ENCODE measurements around the gene LZTR1. TPM values are rescaled to one million over a fixed set of nuclear protein-coding genes. Genes with fewer than 3 reads are reported as not detected.

LZTR1 gene
- total and polyA plus RNA-seq, 2 of the 4 experiments (the other 2 are of a cell fraction): 22.8 to 41.3 TPM

DNA sequence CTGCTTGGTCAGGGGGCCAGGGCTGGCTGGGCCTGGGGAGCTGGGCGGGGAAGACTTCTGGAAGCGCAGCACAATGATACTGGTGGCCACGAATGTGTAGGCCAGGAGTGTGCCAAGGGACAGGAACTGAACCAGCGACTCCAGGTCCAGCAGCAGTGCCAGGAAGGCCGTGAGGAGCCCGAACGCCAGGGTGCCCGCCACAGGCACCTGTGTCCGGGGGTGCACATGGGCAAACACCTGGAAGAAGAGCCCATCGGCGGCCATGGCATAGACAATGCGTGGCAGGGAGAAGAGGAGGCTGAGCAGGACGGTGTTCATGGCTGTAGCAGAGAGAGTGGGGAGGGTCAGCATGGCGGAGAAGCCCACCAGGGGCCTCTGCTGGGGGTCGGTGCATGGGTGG lies 47.9 kb downstream of the LZTR1 start:
- H4K91ac ChIP-seq (ENCODE audit: insufficient read depth, low read depth, low read length): no peak overlapping the region
- no peak for TF ChIP-seq CHD1 (IDR thresholded peaks at IDR 0.05; ENCODE audit: low read depth, low read length)
- TF ChIP-seq POLR2A (IDR thresholded peaks at IDR 0.05; ENCODE audit: low read depth, low read length): no peak
- no peak for TF ChIP-seq SMC3 (IDR thresholded peaks at IDR 0.05; ENCODE audit: low read depth, low read length)
- TF ChIP-seq RAD21 (IDR thresholded peaks at IDR 0.05; ENCODE audit: low read length): no peak
- TF ChIP-seq RFX5 (IDR thresholded peaks at IDR 0.05; ENCODE audit: low read depth, low read length): no peak
- TF ChIP-seq, protein P1, sequence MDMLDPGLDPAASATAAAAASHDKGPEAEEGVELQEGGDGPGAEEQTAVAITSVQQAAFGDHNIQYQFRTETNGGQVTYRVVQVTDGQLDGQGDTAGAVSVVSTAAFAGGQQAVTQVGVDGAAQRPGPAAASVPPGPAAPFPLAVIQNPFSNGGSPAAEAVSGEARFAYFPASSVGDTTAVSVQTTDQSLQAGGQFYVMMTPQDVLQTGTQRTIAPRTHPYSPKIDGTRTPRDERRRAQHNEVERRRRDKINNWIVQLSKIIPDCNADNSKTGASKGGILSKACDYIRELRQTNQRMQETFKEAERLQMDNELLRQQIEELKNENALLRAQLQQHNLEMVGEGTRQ (IDR thresholded peaks at IDR 0.05; ENCODE audit: low read depth, low read length): no peak
- H3K23ac ChIP-seq (ENCODE audit: low read depth, low read length): no peak overlapping the region
- no peak overlapping the region for H4K8ac ChIP-seq (ENCODE audit: low read depth in 2 of 2, low read length in 2 of 2)
- no peak overlapping the region for H3K18ac ChIP-seq (ENCODE audit: low read depth, low read length)
- no peak overlapping the region for H2BK15ac ChIP-seq (ENCODE audit: low read depth, low read length)
- H4K5ac ChIP-seq (ENCODE audit: low read depth, low read length): no peak overlapping the region
- H3K9me3 ChIP-seq (ENCODE audit: control insufficient read depth, insufficient read depth, low read length): no peaks in the 10 kb centered on the region
- POLR2A ChIA-PET (ENCODE audit: unreplicated experiment): no interaction called here
- H4K20me1 ChIP-seq (ENCODE audit: insufficient read depth, low read length): no peaks in the 10 kb centered on the region
- CTCF ChIA-PET: no interaction called here
- H3K9me1 ChIP-seq (ENCODE audit: insufficient read depth, low read length): no peaks in the 10 kb centered on the region
- ATAC-seq (ENCODE audit: low read depth) (no peak), DNase-seq (no peak)
- H3K56ac ChIP-seq (ENCODE audit: extremely low read depth, insufficient read depth, low read length): no peak overlapping the region
- dilution Hi-C loops (cut with HindIII; ENCODE audit: low sequenced_read_pairs, unreplicated experiment): no loop called here
- no peak overlapping the region for H2BK20ac ChIP-seq (ENCODE audit: low read depth, low read length)
- no peak overlapping the region for H3K4me3 ChIP-seq (ENCODE audit: insufficient read depth, low read depth, low read length)
- in situ Hi-C loops (cut with MboI; ENCODE audit: low sequenced_read_pairs): no loop called here
- no peaks in the 10 kb centered on the region for H3K36me3 ChIP-seq (ENCODE audit: control insufficient read depth, insufficient read depth, low read length)
- WGBS, 2 experiments (ENCODE audit: extremely low coverage in 2 of 2, insufficient read length in 1 of 2): 87% methylated on average over 7 of the region's 15 CpGs; no CpG with 5 or more reads in 1 of the 2 experiments
- no peak overlapping the region for H3K4me2 ChIP-seq (ENCODE audit: low read depth, low read length)
- H3K9ac ChIP-seq (ENCODE audit: low read depth, low read length): no peak overlapping the region
- H2BK120ac ChIP-seq (ENCODE audit: low read depth, low read length): no peak overlapping the region
- H2AFZ ChIP-seq (replicated peaks; ENCODE audit: low read length, poor library complexity): no peak overlapping the region
- H3K4me1 ChIP-seq (ENCODE audit: control insufficient read depth, insufficient read depth, low read length): peaks cover 3% of the 10 kb centered on the region; the same call in 1 of the 2 replicates
- no peak overlapping the region for H3K14ac ChIP-seq (replicated peaks; ENCODE audit: low read depth, low read length)
- no TSS peak for BruUV-seq (replicated peaks)
- intact Hi-C loops (cut with micrococcal nuclease): no loop called here
- H3K27ac ChIP-seq (ENCODE audit: insufficient read depth, low read length): no peak overlapping the region
- H3K4ac ChIP-seq (ENCODE audit: low read depth, low read length): no peak overlapping the region
- no peaks in the 10 kb centered on the region for H3K79me1 ChIP-seq (ENCODE audit: low read depth in 1 of 2, low read length in 2 of 2)
- H2AK9ac ChIP-seq (replicated peaks; ENCODE audit: low read depth, low read length, poor library complexity): no peak overlapping the region
- no peak overlapping the region for H2AK5ac ChIP-seq (ENCODE audit: low read depth, low read length)
- H2BK5ac ChIP-seq (ENCODE audit: low read depth, low read length, poor library complexity, severe bottlenecking): no peak overlapping the region
- H3K27me3 ChIP-seq (ENCODE audit: control insufficient read depth, insufficient read depth, low read length): peaks cover 34% of the 10 kb centered on the region
